Activated T-cell treated with anti-CD3 and anti-CD28 coated beads for 24 hours (primary cell): Measurements from ENCODE around the gene TMEM135.

Experiments used
- DNase-seq: peaks from one replicate; pipeline ENCODE4 v3.0.0-alpha.2; 2020; ENCODE audit warnings: low read depth

TMEM135 gene

GRCh38 chr11:87356428-87356827, 318.7 kb downstream of the TMEM135 start:
- DNase-seq = no peak

GRCh38 chr11:87358461-87358860, 320.7 kb downstream of the TMEM135 start:
- DNase-seq = no peak

- DNase-seq = no peak
Observed at GRCh38 chr11:87359401-87359800, 321.7 kb downstream of the TMEM135 start.

DNA sequence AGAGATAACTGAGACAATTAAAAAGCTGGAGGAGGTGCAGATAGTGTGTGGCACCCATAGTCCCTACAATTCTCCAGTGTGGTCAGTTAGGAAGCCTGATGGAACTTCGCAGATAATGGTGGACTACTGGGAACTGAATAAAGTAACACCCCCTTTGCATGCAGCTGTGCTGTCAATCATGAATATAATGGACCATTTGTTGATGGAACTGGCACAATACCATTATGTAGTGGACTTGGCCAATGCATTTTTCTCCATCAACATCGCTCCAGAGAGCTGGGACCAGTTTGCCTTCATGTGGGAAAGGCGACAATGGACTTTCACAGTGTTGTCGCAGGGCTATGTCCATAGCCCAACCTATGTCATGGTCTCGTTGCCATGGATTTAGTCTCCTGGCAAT, 324.2 kb downstream of the TMEM135 start:
- no peak for DNase-seq

DNA sequence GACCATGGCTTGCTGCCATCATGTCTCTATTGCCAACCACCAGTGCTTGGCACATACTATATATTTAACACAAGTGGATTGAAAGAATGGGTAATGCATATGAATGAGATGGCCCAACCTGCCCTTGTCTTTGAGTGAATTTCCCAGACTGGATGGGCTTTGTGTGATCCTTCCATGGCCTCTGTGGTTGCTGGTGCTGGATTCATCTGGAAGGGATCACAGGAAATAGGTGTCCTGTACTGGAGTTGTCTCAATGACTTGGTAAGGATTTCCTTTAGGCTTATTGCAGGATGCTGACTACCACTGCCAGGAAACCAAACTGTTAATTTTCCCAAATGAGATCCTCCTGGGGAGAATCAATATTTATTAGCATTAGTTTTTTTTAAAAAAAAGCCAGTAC, 328.6 kb downstream of the TMEM135 start:
- DNase-seq = no peak

GRCh38 chr11:87366763-87367405, 329.1 kb downstream of the TMEM135 start:
- DNase-seq = no peak

- DNase-seq = no peak
Observed at GRCh38 chr11:87368151-87368550, 330.4 kb downstream of the TMEM135 start.

- DNase-seq = no peak
Observed at GRCh38 chr11:87368858-87369480, 331.2 kb downstream of the TMEM135 start.

- DNase-seq = no peak
Observed at GRCh38 chr11:87369888-87370287, 332.2 kb downstream of the TMEM135 start.

- no peak for DNase-seq
Observed at GRCh38 chr11:87372065-87372464, 334.3 kb downstream of the TMEM135 start.
